ENCODE data around the gene UBA3.

The UBA3 gene

DNA sequence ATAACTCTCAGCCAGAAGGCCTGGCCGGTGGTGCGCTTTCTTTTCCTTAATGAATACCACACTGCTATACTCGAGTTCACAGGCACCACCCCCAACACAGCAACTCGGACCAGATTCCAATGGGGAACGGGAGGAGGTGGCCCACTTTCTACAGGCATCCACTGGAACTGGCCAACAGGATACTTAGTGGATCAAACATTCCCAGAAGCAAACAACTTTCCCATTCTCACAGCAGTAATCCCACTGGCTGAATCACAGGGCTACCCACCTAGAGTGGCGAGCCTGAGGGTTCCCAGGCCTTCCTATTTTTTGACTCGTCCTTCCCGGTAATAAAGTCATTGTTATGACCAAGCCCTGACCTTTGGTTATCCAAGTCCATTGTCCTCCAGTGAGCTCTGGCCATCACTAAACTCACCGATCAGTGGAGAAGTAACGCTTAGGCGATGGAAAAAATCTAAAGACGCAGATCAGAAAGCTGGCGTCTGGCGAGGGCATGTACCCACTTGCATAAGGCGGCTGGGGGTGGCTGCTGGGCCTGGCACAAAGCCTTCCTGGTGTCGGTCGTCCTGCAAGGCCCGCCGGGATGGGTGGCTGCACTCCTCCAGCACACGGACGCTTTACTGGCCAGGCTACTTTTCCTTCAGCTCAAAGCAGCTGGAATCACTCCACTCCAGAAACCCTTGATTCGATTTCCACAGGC is 67.9 kb downstream of the UBA3 start:
- Histone ChIP-seq H3K4me1 (ENCODE audit: control insufficient read depth, insufficient read depth, low read length, poor library complexity, severe bottlenecking) (peaks cover 34% of the 10 kb centered on the region), H3K27ac (ENCODE audit: low read depth, low read length, severe bottlenecking) (peak overlapping the region; percentile 87), H3K9me3 (ENCODE audit: control insufficient read depth, low read length) (no peaks in the 10 kb centered on the region), H3K4me3 (ENCODE audit: extremely low read depth, insufficient read depth, low read length, poor library complexity, severe bottlenecking) (peak overlapping the region; percentile 65), H3K36me3 (ENCODE audit: control insufficient read depth, insufficient read depth, low read length) (peaks cover 26% of the 10 kb centered on the region)
- 36% methylated on average over 17 to 20 of the region's 22 CpGs for WGBS, 2 experiments (ENCODE audit: insufficient coverage in 2 of 2)

DNA sequence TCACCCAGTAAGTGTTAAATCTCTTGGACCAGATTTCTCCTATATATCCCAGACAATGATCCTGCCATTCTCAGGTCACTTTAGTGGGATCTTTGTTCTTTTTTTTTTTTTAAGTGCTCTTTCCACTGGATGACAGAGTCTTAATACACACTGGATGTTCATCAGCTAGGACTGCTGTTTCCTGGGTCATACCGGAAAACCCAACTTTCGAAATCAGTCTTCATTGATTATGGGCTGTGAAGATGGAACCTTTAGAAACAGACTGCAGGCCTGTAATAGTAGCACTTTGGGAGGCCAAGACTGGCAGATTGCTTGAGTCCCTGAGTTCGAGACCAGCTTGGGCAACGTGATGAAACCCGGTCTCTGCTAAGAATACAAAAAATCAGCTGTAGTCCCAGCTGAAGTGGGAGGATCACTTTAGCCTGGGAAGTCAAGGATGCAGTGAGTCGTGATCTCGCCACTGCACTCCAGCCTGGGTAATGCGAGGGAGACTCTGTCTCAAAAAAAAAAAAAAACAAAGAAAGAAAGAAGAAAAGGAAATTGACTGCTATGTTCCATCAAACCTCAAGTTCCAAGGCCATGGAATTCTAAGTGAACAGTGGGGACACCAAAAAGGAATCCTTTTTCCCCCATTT is 69.0 kb downstream of the UBA3 start:
- Histone ChIP-seq H3K9me3 (ENCODE audit: control insufficient read depth, low read length) (no peaks in the 10 kb centered on the region), H3K36me3 (ENCODE audit: control insufficient read depth, insufficient read depth, low read length) (peaks cover 27% of the 10 kb centered on the region), H3K27ac (ENCODE audit: low read depth, low read length, severe bottlenecking) (no peak overlapping the region), H3K4me3 (ENCODE audit: extremely low read depth, insufficient read depth, low read length, poor library complexity, severe bottlenecking) (no peak overlapping the region), H3K4me1 (ENCODE audit: control insufficient read depth, insufficient read depth, low read length, poor library complexity, severe bottlenecking) (peaks cover 34% of the 10 kb centered on the region)
- 80 to 82% methylated on average over 5 of the region's 8 CpGs for WGBS, 2 experiments (ENCODE audit: insufficient coverage in 2 of 2)

DNA sequence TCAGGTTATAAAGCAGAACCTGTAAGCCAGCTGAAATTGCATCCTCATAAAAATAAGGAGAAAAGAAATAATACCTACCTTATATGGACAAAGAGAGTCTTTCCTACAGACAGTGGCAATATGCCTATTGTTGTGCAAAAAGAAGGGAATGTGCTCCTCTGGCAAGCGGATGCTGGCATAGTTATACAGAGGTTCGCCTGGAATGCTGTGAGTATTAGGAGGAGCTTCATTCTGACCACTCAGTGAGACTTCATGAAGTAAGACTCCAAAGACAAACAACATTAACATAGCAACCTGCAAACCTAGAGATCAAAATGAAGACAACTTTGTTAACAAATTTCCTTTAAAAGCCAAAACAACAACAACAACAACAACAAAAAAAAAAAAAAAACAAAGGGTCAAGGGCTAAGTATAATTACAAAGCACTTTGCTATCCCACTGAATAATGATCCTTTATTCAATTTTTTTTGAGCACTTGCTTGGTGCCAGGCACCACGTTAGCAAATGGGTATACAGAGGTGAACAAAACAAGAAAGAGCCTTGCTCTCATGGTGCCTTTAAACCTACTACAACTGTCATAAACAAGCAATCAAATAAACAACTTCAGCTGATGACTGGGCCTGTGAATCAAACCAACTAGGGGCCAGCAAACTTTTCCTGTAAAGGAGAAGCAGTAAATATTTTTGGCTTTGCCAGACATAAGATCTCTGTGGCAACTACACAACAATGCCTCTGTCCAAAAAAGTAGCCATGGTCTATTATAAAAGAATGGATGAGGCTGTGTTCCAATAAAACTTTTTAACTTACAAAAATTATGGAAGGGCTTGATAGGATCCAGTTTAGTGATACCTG is 70.4 kb downstream of the UBA3 start:
- 60% methylated on average over 1 of the region's 3 CpGs; no CpG with 5 or more reads in 1 of the 2 experiments for WGBS, 2 experiments (ENCODE audit: insufficient coverage in 2 of 2)
- Histone ChIP-seq H3K27ac (ENCODE audit: low read depth, low read length, severe bottlenecking) (peak overlapping the region; percentile 77), H3K4me1 (ENCODE audit: control insufficient read depth, insufficient read depth, low read length, poor library complexity, severe bottlenecking) (peaks cover 34% of the 10 kb centered on the region), H3K4me3 (ENCODE audit: extremely low read depth, insufficient read depth, low read length, poor library complexity, severe bottlenecking) (no peak overlapping the region), H3K9me3 (ENCODE audit: control insufficient read depth, low read length) (no peaks in the 10 kb centered on the region), H3K36me3 (ENCODE audit: control insufficient read depth, insufficient read depth, low read length) (peaks cover 39% of the 10 kb centered on the region)

DNA sequence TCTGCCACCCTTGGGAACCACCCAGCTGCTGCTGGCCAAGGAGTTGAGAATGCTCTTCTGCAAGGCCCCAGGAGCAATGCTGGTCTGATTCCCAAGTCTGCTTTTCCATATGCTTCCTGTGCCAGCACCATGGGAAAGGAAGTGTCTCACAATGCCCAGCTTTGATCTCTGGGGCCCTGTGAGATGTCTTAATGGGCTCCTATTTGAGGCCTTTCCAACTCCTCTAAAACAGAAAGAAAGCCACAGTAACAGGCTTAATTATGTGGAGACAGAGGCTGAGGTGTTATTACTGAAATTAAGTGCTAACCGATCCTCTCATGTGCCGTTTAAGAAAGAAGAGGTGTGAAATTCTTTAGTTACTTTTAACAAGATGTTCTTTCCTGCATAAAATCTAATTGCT is 71.2 kb downstream of the UBA3 start:
- WGBS, 2 experiments (ENCODE audit: insufficient coverage in 2 of 2), result no CpG with 5 or more reads among the region's 2 CpGs
- H3K27ac ChIP-seq (ENCODE audit: low read depth, low read length, severe bottlenecking), result peak overlapping the region; percentile 77

DNA sequence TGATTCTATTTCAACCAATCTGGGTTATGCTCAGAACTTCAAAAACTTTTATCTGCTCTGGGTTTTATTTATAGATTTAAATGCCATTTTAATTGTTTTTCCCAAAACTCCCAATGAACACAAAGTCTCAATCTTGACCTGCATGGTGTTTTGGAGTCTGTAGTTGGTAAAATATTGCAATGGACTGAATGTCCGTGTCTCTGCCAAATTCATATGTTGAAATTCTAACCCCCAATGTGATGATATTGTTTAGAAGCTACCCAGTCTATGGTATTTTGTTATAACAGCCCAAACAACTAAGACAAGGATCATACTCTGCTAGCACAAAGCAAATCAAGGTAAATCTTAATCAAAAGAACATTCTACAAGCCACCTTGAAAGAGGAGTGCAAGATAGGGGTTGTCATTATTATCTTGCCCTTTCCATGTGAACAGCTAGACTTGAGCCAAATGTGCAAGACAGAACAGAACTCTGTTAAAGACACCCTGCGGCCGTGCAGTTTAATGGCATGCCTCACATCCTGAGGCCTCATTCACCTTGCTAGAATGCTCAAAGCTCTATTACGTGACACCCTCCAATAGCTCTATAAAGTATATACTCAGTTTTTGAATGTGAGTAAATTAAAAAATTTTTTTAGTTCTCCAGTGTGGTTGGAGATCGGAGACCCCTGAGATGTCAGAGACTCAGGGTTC is 74.2 kb downstream of the UBA3 start:
- WGBS, 2 experiments (ENCODE audit: insufficient coverage in 2 of 2), result 93% methylated on average over 3 of the region's 5 CpGs; no CpG with 5 or more reads in 1 of the 2 experiments
- H3K27ac ChIP-seq (ENCODE audit: low read depth, low read length, severe bottlenecking), result no peak overlapping the region
- H3K9me3 ChIP-seq (ENCODE audit: control insufficient read depth, low read length), result no peaks in the 10 kb centered on the region
- H3K4me1 ChIP-seq (ENCODE audit: control insufficient read depth, insufficient read depth, low read length, poor library complexity, severe bottlenecking), result peaks cover 19% of the 10 kb centered on the region
- H3K36me3 ChIP-seq (ENCODE audit: control insufficient read depth, insufficient read depth, low read length), result peaks cover 63% of the 10 kb centered on the region
- H3K4me3 ChIP-seq (ENCODE audit: extremely low read depth, insufficient read depth, low read length, poor library complexity, severe bottlenecking), result no peak overlapping the region

More for the DNA sequence above, 71.2 kb downstream of the UBA3 start:
- H3K9me3 ChIP-seq (ENCODE audit: control insufficient read depth, low read length), result no peaks in the 10 kb centered on the region
- peaks cover 47% of the 10 kb centered on the region for H3K36me3 ChIP-seq (ENCODE audit: control insufficient read depth, insufficient read depth, low read length)
- no peak overlapping the region for H3K4me3 ChIP-seq (ENCODE audit: extremely low read depth, insufficient read depth, low read length, poor library complexity, severe bottlenecking)
- H3K4me1 ChIP-seq (ENCODE audit: control insufficient read depth, insufficient read depth, low read length, poor library complexity, severe bottlenecking), result peaks cover 34% of the 10 kb centered on the region

- Histone ChIP-seq H3K36me3 (ENCODE audit: control insufficient read depth, insufficient read depth, low read length) (peaks cover 70% of the 10 kb centered on the region), H3K4me1 (ENCODE audit: control insufficient read depth, insufficient read depth, low read length, poor library complexity, severe bottlenecking) (peaks cover 18% of the 10 kb centered on the region)
- 91 to 96% methylated on average over 3 to 4 of the region's 6 CpGs for WGBS, 2 experiments (ENCODE audit: insufficient coverage in 2 of 2)
Observed at GRCh38 chr3:69005071-69005790, 74.9 kb downstream of the UBA3 start.

More at GRCh38 chr3:69005071-69005790, 74.9 kb downstream of the UBA3 start:
- Histone ChIP-seq H3K9me3 (ENCODE audit: control insufficient read depth, low read length) (no peaks in the 10 kb centered on the region), H3K27ac (ENCODE audit: low read depth, low read length, severe bottlenecking) (no peak overlapping the region), H3K4me3 (ENCODE audit: extremely low read depth, insufficient read depth, low read length, poor library complexity, severe bottlenecking) (no peak overlapping the region)

Measured in mesodermal cell (in vitro differentiated cells).